ENCODE results near the gene OR4L1. TPM values are rescaled to one million over a fixed set of nuclear protein-coding genes. Genes with fewer than 3 reads are reported as not detected.
"Not testable (repeated sequence)": the region's sequence is repeated elsewhere in the genome, so short reads cannot be mapped to it uniquely, and the experiment has no call there.

Gene OR4L1, protein sequence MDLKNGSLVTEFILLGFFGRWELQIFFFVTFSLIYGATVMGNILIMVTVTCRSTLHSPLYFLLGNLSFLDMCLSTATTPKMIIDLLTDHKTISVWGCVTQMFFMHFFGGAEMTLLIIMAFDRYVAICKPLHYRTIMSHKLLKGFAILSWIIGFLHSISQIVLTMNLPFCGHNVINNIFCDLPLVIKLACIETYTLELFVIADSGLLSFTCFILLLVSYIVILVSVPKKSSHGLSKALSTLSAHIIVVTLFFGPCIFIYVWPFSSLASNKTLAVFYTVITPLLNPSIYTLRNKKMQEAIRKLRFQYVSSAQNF
- not detected in 2 replicates for total RNA-seq (2014; rRNA removed; shearing (Covaris generic))

GRCh38 chr14:20059745-20060144 lies at the start of gene OR4L1:
TSS of gene OR4L1 (plus strand) at chr14:20060045. CDS start at chr14:20060045, 0 bp downstream.
- no peak for DNase-seq (ENCODE audit: low spot score)

GRCh38 chr14:20019257-20019865 lies 40.5 kb upstream of the OR4L1 start, which contains the start of gene OR4K14:
TSS of gene OR4K14 (minus strand) at chr14:20019307. CDS start at chr14:20015193, 4,114 bp downstream.
- DNase-seq (ENCODE audit: low spot score) = no peak

DNA sequence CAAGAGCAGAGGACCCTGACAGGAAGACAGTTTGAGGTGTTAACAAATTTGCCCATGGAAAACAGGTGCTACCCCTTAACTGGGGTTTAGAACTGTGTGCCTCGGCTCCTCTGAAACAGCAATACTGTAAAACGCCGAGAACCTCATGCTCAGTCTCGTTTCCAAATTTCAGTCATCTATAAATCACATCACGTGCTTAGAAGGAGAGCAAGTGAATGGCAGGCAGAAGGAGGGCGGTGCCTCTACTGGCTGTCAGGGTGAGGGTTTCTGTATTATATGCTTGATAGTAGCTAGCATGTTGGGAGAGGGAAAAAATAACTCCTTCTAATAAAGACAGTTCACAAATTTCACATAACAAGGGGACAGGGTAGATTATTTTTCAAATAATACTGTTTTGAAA lies 28.8 kb upstream of the OR4L1 start:
- no peak for DNase-seq (ENCODE audit: low spot score)

GRCh38 chr14:20035449-20035848 lies 24.4 kb upstream of the OR4L1 start:
- DNase-seq (ENCODE audit: low spot score) = no peak

DNA sequence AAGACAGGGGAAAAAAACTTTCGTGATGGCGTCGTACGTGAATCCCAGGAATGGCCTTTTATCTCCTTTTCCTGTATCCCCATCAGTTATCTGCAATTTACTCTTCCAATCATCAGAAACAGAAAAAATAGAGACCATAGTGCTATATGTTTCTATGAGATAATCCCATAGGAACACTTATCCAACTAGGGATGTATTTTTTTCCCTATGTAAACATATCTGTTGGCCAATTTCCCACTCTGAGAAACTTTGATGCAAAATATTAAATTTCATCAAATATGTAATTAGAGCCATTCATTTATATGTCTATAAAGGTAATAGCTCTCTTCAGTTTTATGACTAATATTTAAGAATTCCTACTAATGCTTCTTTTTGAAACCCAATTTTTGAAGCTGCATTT lies 23.9 kb upstream of the OR4L1 start, which contains the start of gene OR4K13:
Gene OR4K13, minus strand, starts transcription at position 101 of the 400 bp plus-strand sequence. CDS start 1,280 bp downstream, outside the sequence.
- DNase-seq (ENCODE audit: low spot score) = no peak

DNA sequence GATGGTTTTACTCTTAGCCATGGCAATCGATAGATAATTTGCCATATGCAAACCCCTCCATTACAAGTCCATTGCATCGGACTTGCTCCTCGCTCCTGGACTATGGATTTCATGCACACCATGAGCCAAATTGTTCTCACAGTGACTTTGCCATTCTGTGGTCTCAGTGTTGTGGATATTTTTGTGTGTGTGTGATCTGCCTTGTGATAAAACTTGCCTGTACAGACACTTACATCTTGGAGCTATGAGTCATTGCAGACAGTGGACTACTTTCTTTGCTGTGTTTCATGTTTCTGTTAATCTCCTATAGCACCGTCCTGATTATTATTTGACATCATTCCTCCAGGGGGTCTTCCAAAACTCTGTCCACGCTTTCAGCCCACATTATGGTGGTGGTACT lies 15.6 kb upstream of the OR4L1 start:
- no peak for DNase-seq (ENCODE audit: low spot score)

GRCh38 chr14:20048202-20048601 lies 11.6 kb upstream of the OR4L1 start:
- no peak for DNase-seq (ENCODE audit: low spot score)

DNA sequence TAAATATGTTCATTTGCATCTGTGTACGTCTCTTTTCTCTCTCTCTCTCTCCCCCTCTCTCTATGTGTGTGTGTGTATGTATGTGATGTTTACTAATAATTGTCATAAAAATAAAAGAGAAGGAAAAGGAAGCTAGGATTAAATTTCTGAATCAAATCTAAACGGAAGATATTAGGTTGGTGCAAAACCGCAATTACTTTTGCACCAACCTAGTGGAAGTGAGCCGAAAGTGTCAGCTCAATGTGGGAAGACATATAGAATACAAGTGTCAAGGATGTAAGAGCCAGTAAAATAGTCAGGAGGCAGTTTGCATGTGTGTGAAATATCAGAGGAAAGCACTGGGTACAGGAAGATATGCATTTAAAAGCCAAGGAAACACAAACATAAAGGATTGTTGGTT lies 32.2 kb downstream of the OR4L1 start:
- no peak for DNase-seq (ENCODE audit: low spot score)

GRCh38 chr14:20093442-20093841 lies 33.6 kb downstream of the OR4L1 start:
- DNase-seq (ENCODE audit: low spot score) = no peak

GRCh38 chr14:20098926-20099770 lies 39.3 kb downstream of the OR4L1 start:
- not testable (repeated sequence) for DNase-seq (ENCODE audit: low spot score)

DNA sequence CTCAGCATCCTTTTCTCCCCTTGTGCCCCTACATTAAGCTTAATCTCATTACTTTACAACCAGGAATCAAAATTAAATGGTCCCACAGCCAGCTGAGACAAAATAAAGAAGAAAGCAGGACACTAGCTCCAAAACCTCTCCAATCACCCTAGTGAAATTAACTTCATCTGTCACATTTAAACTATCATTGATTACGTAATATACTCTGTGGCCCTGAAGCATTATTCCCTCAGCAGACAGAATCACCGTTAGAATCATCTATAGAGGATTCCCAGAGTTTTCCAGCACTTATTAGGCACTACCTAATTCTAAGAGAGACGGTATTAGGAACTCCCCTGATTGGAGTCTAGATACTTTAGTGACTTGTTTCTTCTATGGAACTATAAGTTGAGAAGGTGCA lies 50.6 kb downstream of the OR4L1 start, which contains the start of gene OR4K17:
Gene OR4K17, plus strand, starts transcription at position 302 of the 400 bp plus-strand sequence. CDS start 6,761 bp downstream, outside the sequence.
- DNase-seq (ENCODE audit: low spot score) = no peak

Other genes starting within 250 kb of the OR4L1 start
- gene OR4K2, start 184.9 kb upstream of the OR4L1 start, total RNA-seq (2014; rRNA removed; shearing (Covaris generic)) = not detected in 2 replicates
- gene OR4K5, start 139.4 kb upstream of the OR4L1 start, total RNA-seq (2014; rRNA removed; shearing (Covaris generic)) = not detected in 2 replicates
- gene OR4K1, start 129.1 kb upstream of the OR4L1 start, total RNA-seq (2014; rRNA removed; shearing (Covaris generic)) = not detected in 2 replicates
- not detected in 2 replicates for gene OR4K15, start 84.5 kb upstream of the OR4L1 start, total RNA-seq (2014; rRNA removed; shearing (Covaris generic))
- gene OR4Q2, start 57.9 kb upstream of the OR4L1 start, total RNA-seq (2014; rRNA removed; shearing (Covaris generic)) = not detected in 2 replicates
- not detected in 2 replicates for gene OR4K14, start 40.7 kb upstream of the OR4L1 start, total RNA-seq (2014; rRNA removed; shearing (Covaris generic))
- gene OR4K13, start 24.0 kb upstream of the OR4L1 start, total RNA-seq (2014; rRNA removed; shearing (Covaris generic)) = not detected in 2 replicates
- gene OR4K17, start 50.7 kb downstream of the OR4L1 start, total RNA-seq (2014; rRNA removed; shearing (Covaris generic)) = not detected in 2 replicates
- not detected in 2 replicates for gene OR4N5, start 78.8 kb downstream of the OR4L1 start, total RNA-seq (2014; rRNA removed; shearing (Covaris generic))
- not detected in 2 replicates for gene OR11G2, start 130.9 kb downstream of the OR4L1 start, total RNA-seq (2014; rRNA removed; shearing (Covaris generic))
- not detected in 2 replicates for gene OR11H6, start 163.7 kb downstream of the OR4L1 start, total RNA-seq (2014; rRNA removed; shearing (Covaris generic))
- not detected in 2 replicates for gene OR11H7, start 168.9 kb downstream of the OR4L1 start, total RNA-seq (2014; rRNA removed; shearing (Covaris generic))
- not detected in 2 replicates for gene OR11H4, start 179.2 kb downstream of the OR4L1 start, total RNA-seq (2014; rRNA removed; shearing (Covaris generic))
- gene TTC5, start 245.9 kb downstream of the OR4L1 start, total RNA-seq (2014; rRNA removed; shearing (Covaris generic)) = 18.5 and 24.2 TPM in 2 replicates